ENCODE results near the gene INVS.

DNA sequence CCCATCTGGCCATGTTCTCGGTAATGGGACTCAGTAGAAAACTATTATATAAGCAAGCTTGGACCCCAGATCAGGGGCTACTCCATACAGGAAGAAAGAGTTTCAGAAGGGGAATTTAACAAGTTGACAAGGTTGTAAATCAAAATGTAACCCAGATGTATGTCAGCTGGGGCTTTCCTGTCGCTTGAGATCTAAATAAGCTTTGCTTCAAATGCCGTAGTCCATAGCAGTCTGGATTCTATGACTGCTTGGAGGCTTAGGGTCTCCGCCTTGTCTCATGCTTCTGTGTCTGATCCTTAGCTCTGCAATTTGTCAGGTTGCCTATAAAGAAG lies 183.3 kb downstream of the INVS start:
- TF ChIP-seq RARB (CRISPR knock-in tag; IDR thresholded peaks at IDR 0.05): no peak
- TF ChIP-seq, protein P1, sequence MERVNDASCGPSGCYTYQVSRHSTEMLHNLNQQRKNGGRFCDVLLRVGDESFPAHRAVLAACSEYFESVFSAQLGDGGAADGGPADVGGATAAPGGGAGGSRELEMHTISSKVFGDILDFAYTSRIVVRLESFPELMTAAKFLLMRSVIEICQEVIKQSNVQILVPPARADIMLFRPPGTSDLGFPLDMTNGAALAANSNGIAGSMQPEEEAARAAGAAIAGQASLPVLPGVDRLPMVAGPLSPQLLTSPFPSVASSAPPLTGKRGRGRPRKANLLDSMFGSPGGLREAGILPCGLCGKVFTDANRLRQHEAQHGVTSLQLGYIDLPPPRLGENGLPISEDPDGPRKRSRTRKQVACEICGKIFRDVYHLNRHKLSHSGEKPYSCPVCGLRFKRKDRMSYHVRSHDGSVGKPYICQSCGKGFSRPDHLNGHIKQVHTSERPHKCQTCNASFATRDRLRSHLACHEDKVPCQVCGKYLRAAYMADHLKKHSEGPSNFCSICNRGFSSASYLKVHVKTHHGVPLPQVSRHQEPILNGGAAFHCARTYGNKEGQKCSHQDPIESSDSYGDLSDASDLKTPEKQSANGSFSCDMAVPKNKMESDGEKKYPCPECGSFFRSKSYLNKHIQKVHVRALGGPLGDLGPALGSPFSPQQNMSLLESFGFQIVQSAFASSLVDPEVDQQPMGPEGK (CRISPR knock-in tag; IDR thresholded peaks at IDR 0.05; ENCODE audit: borderline replicate concordance): no peak

Data from SK-N-SH treated with all-trans-retinoic acid at 6 μM for 48 hours (cell line).